Measurements from ENCODE around the gene CGB7.

- TF ChIP-seq CTCF (IDR thresholded peaks at IDR 0.05 in 8 of 11, conservative IDR thresholded peaks at IDR 0.05 in 3 of 11) (no peak), POLR2A (IDR thresholded peaks at IDR 0.05) (no peak), POLR2AphosphoS5 (IDR thresholded peaks at IDR 0.05) (no peak)
Observed at GRCh38 chr19:49084206-49085019, 26.9 kb upstream of the CGB7 start.
